A673 (cell line): ENCODE measurements around the gene CPT1C. TPM values are rescaled to one million over a fixed set of nuclear protein-coding genes. Genes with fewer than 3 reads are reported as not detected.
A peak's percentile ranks its signal among the peaks of the same experiment; 100 is the strongest.

Source experiments
- BruUV-seq: library from RNA; stranded (reverse); fragments of 400-500 nt; replicated peaks from 2 replicates; lab custom pipeline; 2021; lab: Mats Ljungman, UMichigan
- CTCF ChIA-PET: fragments of 300-600 bp; sonication (Branson Sonifier 250); formaldehyde crosslinking; loops from one replicate; lab custom pipeline; 2022; ENCODE audit warnings: antibody characterized with exemption; lab: Charles Lee
- POLR2A ChIA-PET: fragments of 300-600 bp; sonication (Branson Sonifier 250); formaldehyde crosslinking; loops from one replicate; lab custom pipeline; 2022; ENCODE audit warnings: antibody characterized with exemption; ENCODE audit not compliant: low non-redundant PET; lab: Charles Lee
- DNase-seq: peaks from one replicate; pipeline ENCODE4 v3.0.0-alpha.2; 2015; ENCODE audit warnings: low spot score
- H3K27ac ChIP-seq: fragments of 200-600 bp; sonication (generic); 2 replicates; pipeline ENCODE4 v1.5.1; 2016; ENCODE audit warnings: mixed run types, low read depth, mild to moderate bottlenecking, mixed read lengths, antibody characterized with exemption, low read length; ENCODE audit not compliant: poor library complexity, severe bottlenecking
- H3K27me3 ChIP-seq: fragments of 200-600 bp; sonication (generic); replicated peaks from 2 replicates; pipeline ENCODE4 v1.6.1; 2017; ENCODE audit warnings: mixed run types, low read depth, mild to moderate bottlenecking, mixed read lengths, antibody characterized with exemption, low read length; ENCODE audit not compliant: insufficient read depth, poor library complexity
- H3K36me3 ChIP-seq: fragments of 200-600 bp; sonication (generic); 2 replicates; pipeline ENCODE4 v1.6.1; 2016; ENCODE audit warnings: mixed run types, mild to moderate bottlenecking, mixed read lengths, antibody characterized with exemption, low read length; ENCODE audit not compliant: insufficient read depth, poor library complexity, severe bottlenecking
- H3K4me1 ChIP-seq: fragments of 200-600 bp; sonication (generic); 2 replicates; pipeline ENCODE4 v1.6.1; 2017; ENCODE audit warnings: mixed run types, mild to moderate bottlenecking, mixed read lengths, antibody characterized with exemption, low read length; ENCODE audit not compliant: insufficient read depth, poor library complexity, severe bottlenecking
- H3K4me3 ChIP-seq: fragments of 200-600 bp; sonication (generic); 2 replicates; pipeline ENCODE4 v1.5.1; 2016; ENCODE audit warnings: low read depth, mixed run types, mild to moderate bottlenecking, mixed read lengths, low read length; ENCODE audit not compliant: poor library complexity, severe bottlenecking
- H3K9me3 ChIP-seq: fragments of 200-600 bp; sonication (generic); 2 replicates; pipeline ENCODE4 v1.6.1; 2016; ENCODE audit warnings: mixed run types, low read depth, mild to moderate bottlenecking, mixed read lengths, antibody characterized with exemption, low read length; ENCODE audit not compliant: poor library complexity, severe bottlenecking
- EZH2 ChIP-seq: fragments of 200-600 bp; sonication (generic); IDR thresholded peaks from 2 replicates; pipeline ENCODE4 v1.6.1; 2017; ENCODE audit warnings: borderline replicate concordance, low read depth, mild to moderate bottlenecking, mixed read lengths, antibody characterized with exemption, low read length; ENCODE audit not compliant: poor library complexity, severe bottlenecking
- intact Hi-C: fragments of 100-400 bp; cut with micrococcal nuclease; formaldehyde crosslinking; loops from one replicate; pipeline ENCODE4 v1.10.0; 2022; ENCODE audit not compliant: unreplicated experiment
- total RNA-seq: library from RNA; stranded (reverse); gene quantifications from 2 replicates; pipeline ENCODE4 v1.2.3, GENCODE V29; 2021
- TF ChIP-seq, protein P1 (sequence below): fragments of 300-800, 200-600 bp; sonication (generic); conservative IDR thresholded peaks from 2 replicates; pipeline ENCODE4 v1.5.1; 2017; ENCODE audit warnings: low read depth, mild to moderate bottlenecking, antibody characterized with exemption, low read length, moderate library complexity, mixed read lengths

The CPT1C gene
- total RNA-seq, 1 experiment from 2014 or later, result 23.3 TPM

GRCh38 chr19:49657493-49658138 lies 33.3 kb upstream of the CPT1C start:
- no peaks in the 10 kb centered on the region for H3K27me3 ChIP-seq
- ChIA-PET POLR2A (no interaction called here), CTCF (no interaction called here)
- H3K4me3 ChIP-seq, result no peak overlapping the region
- no peaks in the 10 kb centered on the region for H3K9me3 ChIP-seq
- no peak for TF ChIP-seq EZH2
- TF ChIP-seq, protein P1, sequence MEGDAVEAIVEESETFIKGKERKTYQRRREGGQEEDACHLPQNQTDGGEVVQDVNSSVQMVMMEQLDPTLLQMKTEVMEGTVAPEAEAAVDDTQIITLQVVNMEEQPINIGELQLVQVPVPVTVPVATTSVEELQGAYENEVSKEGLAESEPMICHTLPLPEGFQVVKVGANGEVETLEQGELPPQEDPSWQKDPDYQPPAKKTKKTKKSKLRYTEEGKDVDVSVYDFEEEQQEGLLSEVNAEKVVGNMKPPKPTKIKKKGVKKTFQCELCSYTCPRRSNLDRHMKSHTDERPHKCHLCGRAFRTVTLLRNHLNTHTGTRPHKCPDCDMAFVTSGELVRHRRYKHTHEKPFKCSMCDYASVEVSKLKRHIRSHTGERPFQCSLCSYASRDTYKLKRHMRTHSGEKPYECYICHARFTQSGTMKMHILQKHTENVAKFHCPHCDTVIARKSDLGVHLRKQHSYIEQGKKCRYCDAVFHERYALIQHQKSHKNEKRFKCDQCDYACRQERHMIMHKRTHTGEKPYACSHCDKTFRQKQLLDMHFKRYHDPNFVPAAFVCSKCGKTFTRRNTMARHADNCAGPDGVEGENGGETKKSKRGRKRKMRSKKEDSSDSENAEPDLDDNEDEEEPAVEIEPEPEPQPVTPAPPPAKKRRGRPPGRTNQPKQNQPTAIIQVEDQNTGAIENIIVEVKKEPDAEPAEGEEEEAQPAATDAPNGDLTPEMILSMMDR, result no peak
- DNase-seq, result no peak
- intact Hi-C loops, result no loop called here
- no peak overlapping the region for H3K27ac ChIP-seq
- no TSS peak for BruUV-seq
- H3K4me1 ChIP-seq, result no peaks in the 10 kb centered on the region
- peaks cover 83% of the 10 kb centered on the region for H3K36me3 ChIP-seq

DNA sequence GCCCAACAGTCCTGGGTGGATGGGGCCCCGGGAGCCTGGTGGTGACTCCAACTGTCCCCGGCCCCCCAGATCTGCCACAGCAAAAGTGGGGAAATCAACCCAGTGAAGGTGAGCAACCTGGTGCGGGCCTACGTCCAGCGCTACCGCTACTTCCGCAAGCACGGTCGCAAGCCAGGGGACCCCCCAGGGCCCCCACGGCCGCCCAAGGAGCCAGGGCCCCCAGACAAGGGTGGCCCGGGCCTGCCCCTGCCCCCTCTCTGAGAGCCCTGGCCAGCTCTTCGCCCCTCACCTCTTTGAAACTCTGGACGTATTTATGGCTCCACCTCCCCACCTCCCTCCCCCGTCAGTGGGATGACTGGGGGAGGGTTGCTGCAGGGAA lies 32.8 kb upstream of the CPT1C start:
- H3K36me3 ChIP-seq, result peaks cover 83% of the 10 kb centered on the region
- no peak for DNase-seq
- TSS peak; percentile 71 for BruUV-seq
- H3K4me1 ChIP-seq, result no peaks in the 10 kb centered on the region
- ChIA-PET CTCF (no interaction called here), POLR2A (no interaction called here)
- H3K4me3 ChIP-seq, result no peak overlapping the region
- H3K9me3 ChIP-seq, result no peaks in the 10 kb centered on the region
- intact Hi-C loops, result no loop called here
- H3K27ac ChIP-seq, result no peak overlapping the region
- no peak for TF ChIP-seq EZH2
- TF ChIP-seq, protein P1, result no peak
- H3K27me3 ChIP-seq, result no peaks in the 10 kb centered on the region

GRCh38 chr19:49658566-49659442 lies 32.1 kb upstream of the CPT1C start:
- no peak overlapping the region for H3K27ac ChIP-seq
- no peak for DNase-seq
- no peaks in the 10 kb centered on the region for H3K27me3 ChIP-seq
- intact Hi-C loops, result no loop called here
- TF ChIP-seq, protein P1, result no peak
- no peak for TF ChIP-seq EZH2
- H3K4me1 ChIP-seq, result peaks cover 2% of the 10 kb centered on the region
- H3K36me3 ChIP-seq, result peaks cover 79% of the 10 kb centered on the region
- H3K9me3 ChIP-seq, result no peaks in the 10 kb centered on the region
- ChIA-PET CTCF (no interaction called here), POLR2A (no interaction called here)
- no TSS peak for BruUV-seq
- H3K4me3 ChIP-seq, result no peak overlapping the region
